DOHH2 (cell line): ENCODE results near the gene CCR4.
"Not testable (repeated sequence)": the region's sequence is repeated elsewhere in the genome, so short reads cannot be mapped to it uniquely, and the experiment has no call there.

Source experiments
- H3F3A ChIP-seq: fragments of 200-600 bp; sonication (generic), shearing (Covaris generic); 2 replicates; pipeline ENCODE4 v1.6.0; 2016; ENCODE audit warnings: antibody characterized with exemption, mild to moderate bottlenecking; ENCODE audit not compliant: control insufficient read depth, insufficient read depth
- H3K27ac ChIP-seq: fragments of 200-600 bp; sonication (generic); 2 replicates; pipeline ENCODE4 v1.5.1; 2014; ENCODE audit warnings: low read depth, mild to moderate bottlenecking, low read length, moderate library complexity
- H3K27me3 ChIP-seq: fragments of 200-600 bp; sonication (generic); 2 replicates; pipeline ENCODE4 v1.6.1; 2014; ENCODE audit warnings: mild to moderate bottlenecking, low read length, mixed read lengths; ENCODE audit not compliant: control insufficient read depth
- H3K36me3 ChIP-seq: fragments of 200-600 bp; sonication (generic); 2 replicates; pipeline ENCODE4 v1.6.1; 2014; ENCODE audit warnings: mild to moderate bottlenecking, low read length, moderate library complexity, mixed read lengths; ENCODE audit not compliant: control insufficient read depth
- H3K4me1 ChIP-seq: fragments of 200-600 bp; sonication (generic); 2 replicates; pipeline ENCODE4 v1.6.1; 2014; ENCODE audit warnings: mild to moderate bottlenecking, low read length, mixed read lengths; ENCODE audit not compliant: control insufficient read depth
- H3K4me2 ChIP-seq: fragments of 200-600 bp; sonication (generic); 2 replicates; pipeline ENCODE4 v1.6.0; 2014; ENCODE audit warnings: mild to moderate bottlenecking, low read length, moderate library complexity
- H3K4me3 ChIP-seq: fragments of 200-600 bp; sonication (generic); 2 replicates; pipeline ENCODE4 v1.5.1; 2014; ENCODE audit warnings: mild to moderate bottlenecking, low read length, mixed read lengths
- H3K79me2 ChIP-seq: fragments of 200-600 bp; sonication (generic); 2 replicates; pipeline ENCODE4 v1.6.1; 2014; ENCODE audit warnings: mild to moderate bottlenecking, low read length, mixed read lengths; ENCODE audit not compliant: control insufficient read depth
- H3K9me2 ChIP-seq: fragments of 200-600 bp; sonication (generic); replicated peaks from 2 replicates; pipeline ENCODE4 v1.6.1; 2014; ENCODE audit warnings: mild to moderate bottlenecking, low read length, mixed read lengths; ENCODE audit not compliant: control insufficient read depth
- H3K9me3 ChIP-seq: fragments of 200-600 bp; sonication (generic); 2 replicates; pipeline ENCODE4 v1.6.1; 2014; ENCODE audit warnings: antibody characterized with exemption, low read length, mixed read lengths; ENCODE audit not compliant: control insufficient read depth, insufficient read depth
- H4K20me1 ChIP-seq: fragments of 200-600 bp; sonication (generic); 2 replicates; pipeline ENCODE4 v1.6.0; 2014; ENCODE audit warnings: low read depth, mild to moderate bottlenecking, antibody characterized with exemption, low read length, moderate library complexity; ENCODE audit not compliant: control insufficient read depth, insufficient read depth
- CTCF ChIP-seq: fragments of 200-600 bp; sonication (generic); IDR thresholded peaks from one replicate; pipeline ENCODE4 v1.5.1; 2014; ENCODE audit warnings: antibody characterized with exemption, mild to moderate bottlenecking, low read depth, low read length; ENCODE audit not compliant: poor library complexity, severe bottlenecking
- EZH2phosphoT487 ChIP-seq: fragments of 200-600 bp; sonication (generic); IDR thresholded peaks from 2 replicates; pipeline ENCODE4 v1.6.1; 2017; ENCODE audit warnings: borderline replicate concordance, mild to moderate bottlenecking, antibody characterized with exemption, low read length, moderate library complexity, mixed read lengths

The CCR4 gene

GRCh38 chr3:32966627-32967026, 15.2 kb downstream of the CCR4 start:
- not testable (repeated sequence) for H4K20me1 ChIP-seq, H3K36me3 ChIP-seq, H3K4me2 ChIP-seq, H3F3A ChIP-seq, H3K27ac ChIP-seq, H3K9me2 ChIP-seq, H3K4me1 ChIP-seq, H3K4me3 ChIP-seq, H3K79me2 ChIP-seq, H3K27me3 ChIP-seq
- peaks cover 11% of the 10 kb centered on the region; the same call in 1 of the 2 replicates for H3K9me3 ChIP-seq

GRCh38 chr3:32968166-32968919, 16.9 kb downstream of the CCR4 start:
- no peaks in the 10 kb centered on the region; the same call in 1 of the 2 replicates for H3K27me3 ChIP-seq
- no peaks in the 10 kb centered on the region for H4K20me1 ChIP-seq
- no peaks in the 10 kb centered on the region for H3F3A ChIP-seq
- no peaks in the 10 kb centered on the region for H3K36me3 ChIP-seq
- H3K4me2 ChIP-seq, result no peak overlapping the region
- no peak for TF ChIP-seq CTCF
- no peak for TF ChIP-seq EZH2phosphoT487
- no peaks in the 10 kb centered on the region for H3K79me2 ChIP-seq
- no peak overlapping the region for H3K4me3 ChIP-seq
- peaks cover 11% of the 10 kb centered on the region; the same call in 1 of the 2 replicates for H3K9me3 ChIP-seq
- H3K27ac ChIP-seq, result no peak overlapping the region
- H3K4me1 ChIP-seq, result no peaks in the 10 kb centered on the region
- no peaks in the 10 kb centered on the region for H3K9me2 ChIP-seq

- Histone ChIP-seq H3K36me3 (no peaks in the 10 kb centered on the region), H3K4me2 (no peak overlapping the region), H3F3A (no peaks in the 10 kb centered on the region), H4K20me1 (no peaks in the 10 kb centered on the region), H3K9me2 (no peaks in the 10 kb centered on the region), H3K79me2 (no peaks in the 10 kb centered on the region), H3K27me3 (no peaks in the 10 kb centered on the region; the same call in 1 of the 2 replicates), H3K4me3 (no peak overlapping the region), H3K4me1 (no peaks in the 10 kb centered on the region), H3K27ac (no peak overlapping the region), H3K9me3 (peaks cover 11% of the 10 kb centered on the region; the same call in 1 of the 2 replicates)
- TF ChIP-seq EZH2phosphoT487 (no peak), CTCF (no peak)
These were observed 17.5 kb downstream of the CCR4 start for GRCh38 chr3:32968920-32969389.

GRCh38 chr3:32969656-32970055, 18.2 kb downstream of the CCR4 start:
- Histone ChIP-seq H3K27me3 (no peaks in the 10 kb centered on the region; the same call in 1 of the 2 replicates), H3K9me2 (no peaks in the 10 kb centered on the region), H3K36me3 (no peaks in the 10 kb centered on the region), H3K79me2 (no peaks in the 10 kb centered on the region), H3F3A (no peaks in the 10 kb centered on the region), H3K4me2 (no peak overlapping the region), H3K4me3 (no peak overlapping the region), H3K27ac (no peak overlapping the region), H3K4me1 (no peaks in the 10 kb centered on the region), H4K20me1 (no peaks in the 10 kb centered on the region), H3K9me3 (peaks cover 11% of the 10 kb centered on the region; the same call in 1 of the 2 replicates)
- TF ChIP-seq EZH2phosphoT487 (no peak), CTCF (no peak)

GRCh38 chr3:32971291-32971690, 19.8 kb downstream of the CCR4 start:
- not testable (repeated sequence) for H3K79me2 ChIP-seq, H3K36me3 ChIP-seq, H3K4me2 ChIP-seq, H3K27me3 ChIP-seq, H3K4me1 ChIP-seq, H4K20me1 ChIP-seq, H3K9me2 ChIP-seq, H3K9me3 ChIP-seq, H3K4me3 ChIP-seq, H3K27ac ChIP-seq, H3F3A ChIP-seq
